NCI-H526 treated with DMSO at 0.1 percent for 48 hours (cell line): ENCODE measurements around the gene CYP4X1.
"Not testable (repeated sequence)": the region's sequence is repeated elsewhere in the genome, so short reads cannot be mapped to it uniquely, and the experiment has no call there.

Experiments used
- DNase-seq: peaks from one replicate; lab custom pipeline; 2025; lab: John Stamatoyannopoulos, UW

CYP4X1 gene, protein sequence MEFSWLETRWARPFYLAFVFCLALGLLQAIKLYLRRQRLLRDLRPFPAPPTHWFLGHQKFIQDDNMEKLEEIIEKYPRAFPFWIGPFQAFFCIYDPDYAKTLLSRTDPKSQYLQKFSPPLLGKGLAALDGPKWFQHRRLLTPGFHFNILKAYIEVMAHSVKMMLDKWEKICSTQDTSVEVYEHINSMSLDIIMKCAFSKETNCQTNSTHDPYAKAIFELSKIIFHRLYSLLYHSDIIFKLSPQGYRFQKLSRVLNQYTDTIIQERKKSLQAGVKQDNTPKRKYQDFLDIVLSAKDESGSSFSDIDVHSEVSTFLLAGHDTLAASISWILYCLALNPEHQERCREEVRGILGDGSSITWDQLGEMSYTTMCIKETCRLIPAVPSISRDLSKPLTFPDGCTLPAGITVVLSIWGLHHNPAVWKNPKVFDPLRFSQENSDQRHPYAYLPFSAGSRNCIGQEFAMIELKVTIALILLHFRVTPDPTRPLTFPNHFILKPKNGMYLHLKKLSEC

GRCh38 chr1:47023268-47024140 is at the start of gene CYP4X1:
Gene CYP4X1 (plus strand): TSS chr1:47023669. CDS start chr1:47023818, 149 bp downstream.
- no peak for DNase-seq

GRCh38 chr1:46983166-46983829 is 40.2 kb upstream of the CYP4X1 start:
- no peak for DNase-seq

DNA sequence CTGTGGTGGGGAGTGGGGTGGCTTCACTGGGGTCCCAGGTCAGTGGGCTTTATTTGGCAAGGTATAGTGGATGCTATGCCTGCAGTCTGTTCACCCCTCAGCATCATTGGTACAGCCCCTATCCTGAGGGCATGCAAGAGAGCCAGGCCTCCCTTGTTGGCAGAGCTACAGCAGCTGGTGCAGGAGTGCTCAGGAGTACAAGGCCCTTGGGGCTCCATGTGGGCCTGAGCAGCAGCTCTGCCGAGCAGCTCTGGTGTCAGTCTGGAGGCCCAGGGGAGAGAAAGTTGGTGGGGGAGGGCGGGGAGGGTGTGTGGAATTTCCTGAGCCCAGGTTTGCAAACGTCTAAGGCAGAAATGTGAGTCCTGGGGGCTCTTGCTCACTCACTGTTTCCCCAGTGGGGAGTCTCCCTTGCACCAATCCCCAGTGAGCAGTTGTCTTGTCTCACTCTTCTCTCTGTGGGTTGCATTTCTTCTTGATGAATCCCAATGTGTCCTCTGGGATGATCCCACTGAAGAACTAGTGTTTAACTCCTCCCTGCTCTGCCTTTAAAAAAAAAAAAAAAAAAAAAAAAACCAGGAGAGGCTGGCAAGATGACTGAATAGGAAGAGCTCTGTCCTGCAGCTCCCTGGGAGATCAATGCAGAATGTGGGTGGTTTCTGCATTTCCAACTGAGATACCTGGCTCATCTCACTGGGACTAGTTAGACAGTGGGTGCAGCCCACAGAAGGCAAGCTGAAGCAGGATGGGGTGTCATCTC is 39.5 kb upstream of the CYP4X1 start:
- DNase-seq = no peak

DNA sequence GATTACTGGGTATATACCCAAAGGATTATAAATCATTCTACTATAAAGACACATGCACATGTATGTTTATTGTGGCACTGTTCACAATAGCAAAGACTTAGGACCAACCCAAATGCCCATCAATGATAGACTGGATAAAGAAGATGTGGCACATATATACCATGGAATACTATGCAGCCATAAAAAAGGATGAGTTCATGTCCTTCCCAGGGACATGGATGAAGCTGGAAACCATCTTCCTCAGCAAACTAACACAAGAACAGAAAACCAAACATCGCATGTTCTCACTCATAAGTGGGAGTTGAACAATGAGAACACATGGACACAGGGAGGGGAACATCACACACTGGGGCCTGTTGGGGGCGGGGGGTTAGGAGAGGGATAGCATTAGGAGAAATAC is 32.9 kb upstream of the CYP4X1 start:
- DNase-seq = not testable (repeated sequence)

GRCh38 chr1:46991083-46991923 is 32.2 kb upstream of the CYP4X1 start:
- no peak for DNase-seq

DNA sequence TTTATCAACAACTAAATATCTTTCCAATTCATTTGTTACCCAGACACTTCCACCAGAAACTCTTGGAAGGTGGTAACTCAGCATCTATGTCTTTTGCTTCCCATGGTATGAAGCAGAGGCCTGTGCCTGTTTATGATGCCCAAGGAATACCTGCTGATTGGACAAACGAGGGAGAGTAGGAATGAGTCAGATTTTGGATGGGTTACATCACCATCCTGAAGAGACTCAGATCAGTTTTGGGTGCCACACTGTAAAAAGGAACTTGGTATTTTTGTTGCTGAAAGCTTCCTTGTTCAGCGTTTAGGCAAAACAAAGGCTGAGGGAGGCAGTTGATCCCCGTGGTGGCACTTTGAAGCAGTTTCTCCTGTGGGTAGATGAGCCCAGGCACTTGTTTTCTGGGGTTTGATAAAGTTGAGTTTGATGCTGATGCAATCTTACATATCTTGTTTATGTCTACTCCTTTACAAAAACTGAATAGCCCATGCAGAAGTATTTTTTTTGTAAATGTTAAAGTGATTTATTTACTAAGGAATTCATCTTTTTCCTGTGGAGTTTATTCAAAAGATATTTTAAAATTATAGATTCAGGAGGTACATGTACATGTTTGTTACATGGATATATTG is 26.7 kb upstream of the CYP4X1 start:
- DNase-seq = no peak

DNA sequence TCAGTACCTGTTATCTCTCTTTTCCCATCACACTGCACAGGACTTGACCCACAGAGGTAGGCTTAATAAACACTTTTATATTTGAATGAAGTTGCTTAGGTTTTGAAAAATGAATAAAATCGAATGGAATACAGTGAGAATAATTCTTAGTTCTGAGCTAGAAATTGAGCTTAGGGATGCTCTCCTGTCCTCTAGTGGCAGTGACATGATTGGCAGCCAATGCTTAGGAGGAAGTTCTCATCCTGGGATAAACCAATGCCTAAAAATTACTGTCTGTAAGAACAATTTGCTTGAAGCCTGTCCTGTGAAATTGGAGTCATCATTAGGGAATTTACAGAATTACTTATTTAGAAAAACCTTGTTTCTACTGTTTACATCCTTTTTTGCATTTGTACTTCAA is 21.3 kb upstream of the CYP4X1 start:
- DNase-seq = no peak

DNA sequence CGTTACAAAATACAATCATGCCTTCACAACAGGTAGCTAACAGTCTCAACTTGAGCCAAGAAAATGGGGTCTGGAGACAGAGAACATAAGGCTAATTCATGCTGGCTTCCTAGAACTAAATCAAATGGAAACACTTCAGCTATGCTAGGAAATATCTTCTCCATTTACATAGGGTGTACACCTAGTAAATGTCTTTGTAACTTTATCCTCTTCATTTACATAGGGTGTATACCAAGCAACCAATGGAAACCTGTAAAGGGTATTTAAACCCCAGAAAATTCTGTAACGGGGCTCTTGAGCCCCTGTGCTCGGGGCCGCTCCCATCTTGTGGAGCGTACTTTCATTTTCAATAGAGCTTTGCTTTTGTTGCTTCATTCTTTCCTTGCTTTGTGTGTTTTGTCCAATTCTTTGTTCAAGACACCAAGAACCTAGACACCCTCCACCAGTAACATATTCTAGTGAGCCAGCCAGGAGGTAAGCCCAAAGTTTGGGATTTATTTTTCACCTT is 19.5 kb upstream of the CYP4X1 start:
- no peak for DNase-seq

DNA sequence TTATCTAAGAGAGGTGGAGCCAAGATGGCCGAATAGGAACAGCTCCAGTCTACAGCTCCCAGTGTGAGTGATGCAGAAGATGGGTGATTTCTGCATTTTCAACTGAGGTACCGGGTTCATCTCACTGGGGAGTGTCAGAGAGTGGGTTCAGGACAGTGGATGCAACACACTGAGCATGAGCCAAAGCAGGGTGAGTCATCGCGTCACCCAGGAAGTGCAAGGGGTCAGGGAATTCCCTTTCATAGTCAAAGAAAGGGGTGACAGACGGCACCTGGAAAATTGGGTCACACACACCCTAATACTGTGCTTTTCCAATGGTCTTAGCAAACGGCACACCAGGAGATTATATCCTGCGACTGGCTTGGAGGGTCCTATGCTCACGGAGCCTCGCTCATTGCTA is 17.0 kb upstream of the CYP4X1 start:
- not testable (repeated sequence) for DNase-seq

DNA sequence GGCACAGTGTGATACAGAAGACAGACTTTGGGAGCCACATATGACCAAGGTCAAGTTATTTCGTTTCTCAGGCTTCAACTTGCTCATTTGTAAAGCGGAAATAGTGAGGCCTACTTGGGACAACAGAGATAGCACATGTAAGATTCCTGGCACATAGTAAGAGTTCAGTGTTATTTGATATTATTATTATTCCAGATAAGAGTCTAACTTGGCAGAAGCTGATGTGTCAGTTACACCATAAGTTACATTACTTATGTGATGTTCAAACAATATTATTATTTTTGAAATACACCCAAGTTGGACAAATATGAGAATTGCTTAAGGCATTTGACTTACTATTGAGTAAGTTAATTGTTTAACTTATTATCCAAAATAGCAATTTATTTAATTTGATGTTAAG is 10.2 kb upstream of the CYP4X1 start:
- DNase-seq = no peak

DNA sequence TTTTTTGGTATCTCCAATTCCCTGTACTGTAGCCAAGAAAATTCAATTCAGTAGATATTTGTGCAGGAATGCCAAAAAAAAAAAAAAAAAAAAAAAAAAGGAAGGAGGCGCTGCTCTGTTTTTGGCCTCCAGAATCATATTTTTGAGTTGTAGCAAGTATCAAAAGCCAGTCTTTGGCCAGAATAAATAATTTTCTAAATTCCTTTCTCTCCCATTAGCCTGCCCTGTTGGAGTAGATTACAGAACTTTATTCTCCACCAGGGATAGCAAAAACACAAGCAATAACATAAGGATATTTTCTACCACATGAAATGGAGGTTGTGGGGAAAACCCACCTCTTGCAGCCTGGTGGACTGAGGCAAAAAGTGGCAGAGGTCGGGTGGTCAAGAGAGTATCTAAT is 2.4 kb upstream of the CYP4X1 start:
- no peak for DNase-seq

DNA sequence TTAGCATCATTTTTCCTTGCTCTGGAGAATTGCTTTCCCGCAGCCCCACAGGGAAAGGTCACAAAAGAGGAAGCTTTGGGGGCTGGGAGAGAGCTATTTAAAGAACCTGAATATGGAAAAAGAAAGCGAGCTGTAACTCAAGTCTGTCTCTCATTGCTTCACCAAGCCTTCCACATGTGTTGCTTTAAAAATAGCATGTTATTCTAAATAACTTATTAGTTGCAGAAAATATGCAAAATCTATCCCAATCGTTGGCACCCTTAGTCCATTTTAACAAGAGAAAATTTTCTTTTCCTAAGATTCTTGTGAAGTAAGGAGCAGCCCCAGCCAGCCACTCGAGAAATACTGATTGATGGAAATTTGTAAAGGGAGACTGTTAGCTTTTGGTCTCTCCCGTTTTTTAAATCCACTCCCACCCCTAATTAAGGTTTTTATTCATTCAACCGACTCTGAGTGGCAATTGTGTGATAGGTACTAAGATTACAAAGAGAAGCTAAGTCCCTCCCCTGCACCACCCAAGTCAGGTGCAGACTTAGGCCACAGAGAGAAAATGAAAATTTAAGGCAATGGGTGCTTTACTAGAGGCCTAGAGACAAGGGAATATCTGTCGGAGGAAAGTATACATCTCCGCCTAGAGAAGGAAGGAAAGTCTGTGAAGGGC is 802 bp downstream of the CYP4X1 start:
- no peak for DNase-seq

GRCh38 chr1:47030170-47030805 is 6.8 kb downstream of the CYP4X1 start:
- no peak for DNase-seq

DNA sequence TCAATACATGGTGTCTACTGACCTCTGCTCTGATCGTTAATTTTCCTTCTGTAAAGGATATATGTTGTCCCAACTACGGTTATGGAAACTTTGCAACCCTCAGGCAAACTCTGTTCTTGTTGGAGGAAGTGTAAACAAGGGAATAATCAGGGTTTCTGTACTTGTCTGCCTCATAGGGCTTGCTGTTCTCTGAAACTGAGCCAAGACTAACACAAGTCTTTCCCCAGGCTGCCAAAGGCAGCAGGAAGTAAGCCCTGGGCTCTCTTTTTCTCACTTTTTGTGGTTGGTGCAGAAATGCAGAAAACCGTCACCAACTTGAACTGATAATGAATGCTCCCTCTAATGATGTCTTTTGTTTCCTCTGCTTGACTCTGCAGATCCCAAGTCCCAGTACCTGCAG is 7.6 kb downstream of the CYP4X1 start:
- no peak for DNase-seq

GRCh38 chr1:47031585-47031984 is 8.1 kb downstream of the CYP4X1 start:
- DNase-seq = no peak

- DNase-seq = no peak
These were observed 13.3 kb downstream of the CYP4X1 start for GRCh38 chr1:47036764-47037163.

DNA sequence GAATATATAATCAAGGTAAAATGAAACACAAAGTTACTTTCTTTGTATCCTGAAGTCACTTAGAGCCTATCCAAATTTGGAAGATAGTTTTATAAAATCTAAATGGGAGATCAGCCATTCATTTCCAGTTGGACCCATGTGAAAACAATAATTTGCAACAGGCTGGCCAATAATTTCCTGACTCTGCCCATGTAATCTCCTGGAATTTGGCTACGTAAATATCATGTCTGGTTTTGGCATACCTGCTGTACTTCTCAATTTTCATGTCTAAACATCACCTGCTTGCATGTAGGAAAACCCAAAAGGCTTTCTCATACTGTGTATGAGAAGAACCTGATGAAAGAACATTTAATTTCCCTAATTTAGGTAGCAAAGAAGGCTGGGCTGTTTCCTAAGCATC is 35.9 kb downstream of the CYP4X1 start:
- DNase-seq = peak; percentile 98

DNA sequence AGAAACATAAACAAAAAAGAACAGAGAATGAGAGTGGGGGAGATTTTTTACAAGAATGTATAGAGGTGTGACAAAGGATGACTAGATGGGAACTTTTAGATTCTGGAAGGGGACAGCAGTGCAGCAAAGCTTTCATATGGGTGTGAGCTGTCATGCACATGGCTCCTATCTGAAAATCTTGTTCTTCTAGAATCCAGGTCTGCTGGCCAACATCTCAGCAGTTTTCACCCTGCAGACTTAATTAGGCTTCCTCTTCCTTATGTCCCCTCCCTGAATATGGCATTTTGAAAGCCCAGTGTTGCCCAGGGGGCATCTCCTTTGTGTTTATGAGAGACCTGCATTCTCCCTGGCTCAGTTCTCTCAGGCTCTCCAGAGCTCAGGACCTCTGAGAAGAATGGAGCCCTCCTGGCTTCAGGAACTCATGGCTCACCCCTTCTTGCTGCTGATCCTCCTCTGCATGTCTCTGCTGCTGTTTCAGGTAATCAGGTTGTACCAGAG is 43.7 kb downstream of the CYP4X1 start, which contains the start of gene CYP4Z1:
Gene CYP4Z1, plus strand, starts transcription at position 135 of the 498 bp plus-strand sequence. Its CDS starts 260 bp downstream, at position 395.
- no peak for DNase-seq

GRCh38 chr1:47069080-47069479 is 45.6 kb downstream of the CYP4X1 start:
- not testable (repeated sequence) for DNase-seq
